HepG2 (cell line): ENCODE data around the gene SLC22A23. TPM values are rescaled to one million over a fixed set of nuclear protein-coding genes. Genes with fewer than 3 reads are reported as not detected.

ENCODE experiments used
- ARNT ChIP-seq: fragments of 450-650 bp; IDR thresholded peaks from 2 replicates; pipeline ENCODE4 v1.6.1; 2017
- HNF4G ChIP-seq, 2 experiments: sonication (generic) in 1 of 2; formaldehyde crosslinking in 1 of 2; IDR thresholded peaks; 2 replicates each; pipeline versions ENCODE4 v1.4.0 to v1.6.1; 2011 to 2020; ENCODE audit warnings: borderline replicate concordance in 2 of 2, low read depth in 2 of 2, mild to moderate bottlenecking in 2 of 2, low read length in 1 of 2, missing genetic modification reagents in 1 of 2, moderate library complexity in 1 of 2
- MED13 ChIP-seq: sonication (generic); formaldehyde crosslinking; IDR thresholded peaks from 2 replicates; pipeline ENCODE4 v1.5.0; 2020; ENCODE audit warnings: missing genetic modification reagents
- NR2F6 ChIP-seq, 2 experiments: IDR thresholded peaks; 2 replicates each; pipeline ENCODE4 v1.6.1; 2016; ENCODE audit warnings: antibody characterized with exemption in 1 of 2, mild to moderate bottlenecking in 1 of 2
- PCBP1 ChIP-seq: fragments of 200-400 bp; formaldehyde crosslinking; IDR thresholded peaks from 2 replicates; pipeline ENCODE4 v1.6.1; 2017; ENCODE audit warnings: mild to moderate bottlenecking, low read depth, low read length, borderline replicate concordance
- RFX3 ChIP-seq: IDR thresholded peaks from 2 replicates; pipeline ENCODE4 v1.6.1; 2016; ENCODE audit warnings: missing biosample characterization, missing genetic modification reagents
- SIX4 ChIP-seq: sonication (generic); formaldehyde crosslinking; IDR thresholded peaks from 2 replicates; pipeline ENCODE4 v1.4.0; 2020; ENCODE audit warnings: missing genetic modification reagents
- USF2 ChIP-seq, 2 experiments: sonication (generic) in 1 of 2; formaldehyde crosslinking in 1 of 2; IDR thresholded peaks; 2 replicates each; pipeline versions ENCODE4 v1.5.1 to v1.6.1; 2011 to 2020; ENCODE audit warnings: borderline replicate concordance in 1 of 2, low read depth in 1 of 2, low read length in 1 of 2, mild to moderate bottlenecking in 1 of 2, missing genetic modification reagents in 1 of 2, moderate library complexity in 1 of 2
- ZNF264 ChIP-seq: sonication (generic); formaldehyde crosslinking; IDR thresholded peaks from 2 replicates; pipeline ENCODE4 v1.4.0; 2020; ENCODE audit warnings: missing genetic modification reagents
- ZNF800 ChIP-seq: sonication (generic); formaldehyde crosslinking; IDR thresholded peaks from 2 replicates; pipeline ENCODE4 v1.4.0; 2020; ENCODE audit warnings: missing genetic modification reagents
- polyA plus RNA-seq, 8 experiments: library from polyadenylated mRNA; depleted of rRNA in 3 of 8; stranded (reverse) in 7 of 8; unstranded in 1 of 8; fragments of >200 nt; fragmentation: Illumina TruSeq in 4 of 8; extraction: Trizol in 4 of 8; gene quantifications; 2 replicates each; pipeline versions ENCODE4 v1.2.1 to v1.2.3, GENCODE V29; 2011 to 2016; ENCODE audit warnings: low read depth in 4 of 8, missing spikeins in 1 of 8, mixed read lengths in 1 of 8; ENCODE audit not compliant: insufficient read depth in 1 of 8
- total RNA-seq, 5 experiments: library from RNA; depleted of rRNA; stranded (reverse); fragments of >200 nt; fragmentation: Illumina TruSeq; extraction: Trizol; gene quantifications; 2 replicates each; pipeline ENCODE4 v1.2.3, GENCODE V29; 2016; ENCODE audit warnings: low read depth in 1 of 5

Gene SLC22A23
- total and polyA plus RNA-seq, 2 of the 13 experiments (the other 11 are each of a cell fraction or from before 2014, with no cell fraction given) = 11.8 to 17.5 TPM

- TF ChIP-seq ARNT (no peak), RFX3 (CRISPR knock-in tag) (no peak), HNF4G (IDR thresholded peaks at IDR 0.05; ENCODE audit: borderline replicate concordance, low read depth, low read length) (0 out of 2 replicates have a peak, but pooled peaks have one; percentile 19), HNF4G (CRISPR knock-in tag; IDR thresholded peaks at IDR 0.05; ENCODE audit: borderline replicate concordance, low read depth) (no peak), SIX4 (CRISPR knock-in tag) (peak; percentile 67), ZNF264 (CRISPR knock-in tag) (no peak), MED13 (CRISPR knock-in tag) (no peak), USF2 (IDR thresholded peaks at IDR 0.05; ENCODE audit: low read depth, low read length) (no peak), USF2 (CRISPR knock-in tag; IDR thresholded peaks at IDR 0.05; ENCODE audit: borderline replicate concordance) (peak; percentile 27; the same call in 1 of the 2 replicates), NR2F6 (IDR thresholded peaks at IDR 0.05) (no peak; the same call in 1 of the 2 replicates), NR2F6 (CRISPR knock-in tag; IDR thresholded peaks at IDR 0.05) (peak; percentile 17; the same call in 1 of the 2 replicates), ZNF800 (CRISPR knock-in tag) (no peak), PCBP1 (no peak)
Measured at GRCh38 chr6:3340894-3341293, 116.0 kb downstream of the SLC22A23 start (continued).
